Left kidney (tissue), 1 donor: ENCODE data around the gene MIDN. TPM values are rescaled to one million over a fixed set of nuclear protein-coding genes. Genes with fewer than 3 reads are reported as not detected.

Experiments
- polyA plus RNA-seq: library from polyadenylated mRNA; unstranded; fragments of 120-200 nt; gene quantifications from one replicate; pipeline ENCODE4 v1.2.1, GENCODE V29; 2013; ENCODE audit not compliant: insufficient read length

Gene MIDN
- polyA plus RNA-seq, 1 donor, result 43.8 TPM

Other genes starting within 250 kb of the MIDN start
- gene GRIN3B, start 248.2 kb upstream of the MIDN start, polyA plus RNA-seq, result 0.71 TPM
- gene TMEM259, start 227.5 kb upstream of the MIDN start, polyA plus RNA-seq, result 92.5 TPM
- gene RNU6-2, start 227.1 kb upstream of the MIDN start, polyA plus RNA-seq, result not detected
- gene CNN2, start 222.0 kb upstream of the MIDN start, polyA plus RNA-seq, result 164 TPM
- gene ABCA7, start 208.5 kb upstream of the MIDN start, polyA plus RNA-seq, result 7.6 TPM
- 7.2 TPM for gene ARHGAP45, start 181.4 kb upstream of the MIDN start, polyA plus RNA-seq
- gene POLR2E, start 153.2 kb upstream of the MIDN start, polyA plus RNA-seq, result 130 TPM
- 224 TPM for gene GPX4, start 144.6 kb upstream of the MIDN start, polyA plus RNA-seq
- 15.1 TPM for gene SBNO2, start 74.3 kb upstream of the MIDN start, polyA plus RNA-seq
- gene STK11, start 42.8 kb upstream of the MIDN start, polyA plus RNA-seq, result 56.2 TPM
- 1.4 TPM for gene CBARP, start 10.6 kb upstream of the MIDN start, polyA plus RNA-seq
- 76.3 TPM for gene ATP5F1D, start 6.8 kb upstream of the MIDN start, polyA plus RNA-seq
- 895 TPM for gene CIRBP, start 20.7 kb downstream of the MIDN start, polyA plus RNA-seq
- 16.2 TPM for gene FAM174C, start 26.9 kb downstream of the MIDN start, polyA plus RNA-seq
- gene EFNA2, start 37.3 kb downstream of the MIDN start, polyA plus RNA-seq, result 1.4 TPM
- 40.2 TPM for gene NDUFS7, start 135.3 kb downstream of the MIDN start, polyA plus RNA-seq
- 25.7 TPM for gene GAMT, start 153.0 kb downstream of the MIDN start, polyA plus RNA-seq
- gene DAZAP1, start 159.0 kb downstream of the MIDN start, polyA plus RNA-seq, result 91.8 TPM
- gene RPS15, start 189.8 kb downstream of the MIDN start, polyA plus RNA-seq, result 539 TPM
- 1.3 TPM for gene APC2, start 201.5 kb downstream of the MIDN start, polyA plus RNA-seq
- gene C19orf25, start 230.6 kb downstream of the MIDN start, polyA plus RNA-seq, result 19.5 TPM
- 5.0 TPM for gene PCSK4, start 241.8 kb downstream of the MIDN start, polyA plus RNA-seq
- 15.7 TPM for gene REEP6, start 242.6 kb downstream of the MIDN start, polyA plus RNA-seq